Measurements from ENCODE around the gene MYO3B.
"Not testable (repeated sequence)": the region's sequence is repeated elsewhere in the genome, so short reads cannot be mapped to it uniquely, and the experiment has no call there.

The MYO3B gene

GRCh38 chr2:170207901-170208300 is 30.0 kb downstream of the MYO3B start:
- TF ChIP-seq CTCF (IDR thresholded peaks at IDR 0.05; ENCODE audit: low read length, missing control alignments): no peak
- no peak for DNase-seq (ENCODE audit: low read depth)
- no peak overlapping the region for H3K4me3 ChIP-seq (replicated peaks; ENCODE audit: low read depth, low read length)

GRCh38 chr2:170208967-170209366 is 31.0 kb downstream of the MYO3B start:
- TF ChIP-seq CTCF (IDR thresholded peaks at IDR 0.05; ENCODE audit: low read length, missing control alignments): no peak

GRCh38 chr2:170212625-170213280 is 34.8 kb downstream of the MYO3B start:
- no peak for TF ChIP-seq CTCF (IDR thresholded peaks at IDR 0.05; ENCODE audit: low read length, missing control alignments)
- no peak for DNase-seq (ENCODE audit: low read depth)
- no peak overlapping the region for H3K4me3 ChIP-seq (replicated peaks; ENCODE audit: low read depth, low read length)

More at GRCh38 chr2:170208967-170209366, 31.0 kb downstream of the MYO3B start:
- DNase-seq (ENCODE audit: low read depth): no peak
- no peak overlapping the region for H3K4me3 ChIP-seq (replicated peaks; ENCODE audit: low read depth, low read length)

GRCh38 chr2:170213281-170213625 is 35.3 kb downstream of the MYO3B start:
- H3K4me3 ChIP-seq (replicated peaks; ENCODE audit: low read depth, low read length); DNase-seq (ENCODE audit: low read depth): not testable (repeated sequence)

GRCh38 chr2:170213651-170214050 is 35.7 kb downstream of the MYO3B start:
- no peak overlapping the region for H3K4me3 ChIP-seq (replicated peaks; ENCODE audit: low read depth, low read length)
- peak; percentile 23 for DNase-seq (ENCODE audit: low read depth)
- no peak for TF ChIP-seq CTCF (IDR thresholded peaks at IDR 0.05; ENCODE audit: low read length, missing control alignments)

GRCh38 chr2:170214309-170214948 is 36.5 kb downstream of the MYO3B start:
- no peak for DNase-seq (ENCODE audit: low read depth)
- no peak for TF ChIP-seq CTCF (IDR thresholded peaks at IDR 0.05; ENCODE audit: low read length, missing control alignments)
- no peak overlapping the region for H3K4me3 ChIP-seq (replicated peaks; ENCODE audit: low read depth, low read length)

GRCh38 chr2:170215021-170215420 is 37.1 kb downstream of the MYO3B start:
- no peak for TF ChIP-seq CTCF (IDR thresholded peaks at IDR 0.05; ENCODE audit: low read length, missing control alignments)
- no peak overlapping the region for H3K4me3 ChIP-seq (replicated peaks; ENCODE audit: low read depth, low read length)
- DNase-seq (ENCODE audit: low read depth): no peak
